Stimulated activated naive B cell treated with anti-CD40 and anti-IgM and Interleukin-4, amounts not matched to agents 10 μg/mL and 1 μg/mL and 100 μg/mL, for 72 hours (primary cell): Measurements from ENCODE around the gene UVSSA.

Experiments
- ATAC-seq, 2 donors: fragments of 150-1000 bp; cut with Tn5 transposase; replicated peaks; 2 replicates each; pipeline ENCODE4 v1.10.0; 2021; ENCODE audit warnings: moderate library complexity in 1 of 2
- DNase-seq: peaks from one replicate; pipeline ENCODE4 v3.0.0; 2021
- H3K27ac Mint-ChIP-seq: one replicate; pipeline ENCODE4 v1.8.0; 2022; ENCODE audit warnings: mild to moderate bottlenecking, mixed read lengths
- H3K27me3 Mint-ChIP-seq, 2 donors: one replicate each; pipeline ENCODE4 v1.8.0; 2022; ENCODE audit warnings: mixed read lengths in 2 of 2
- H3K36me3 Mint-ChIP-seq, 2 donors: one replicate each; pipeline ENCODE4 v1.8.0; 2022; ENCODE audit warnings: mixed read lengths in 2 of 2, mild to moderate bottlenecking in 1 of 2
- H3K4me1 Mint-ChIP-seq, 2 donors: one replicate each; pipeline ENCODE4 v1.8.0; 2022; ENCODE audit warnings: mixed read lengths in 2 of 2, mild to moderate bottlenecking in 1 of 2
- H3K4me3 Mint-ChIP-seq, 2 donors: one replicate each; pipeline ENCODE4 v1.8.0; 2022; ENCODE audit warnings: mild to moderate bottlenecking in 2 of 2, mixed read lengths in 2 of 2, moderate library complexity in 1 of 2
- H3K9me3 Mint-ChIP-seq, 2 donors: one replicate each; pipeline ENCODE4 v1.8.0; 2022; ENCODE audit warnings: mixed read lengths in 2 of 2, mild to moderate bottlenecking in 1 of 2

Gene UVSSA

GRCh38 chr4:1375761-1376322, 28.8 kb downstream of the UVSSA start:
- Mint-ChIP-seq H3K27ac (no peak overlapping the region), H3K9me3 (no peaks in the 10 kb centered on the region), H3K36me3 (peaks cover 20 to 38% of the 10 kb centered on the region in 2 donors), H3K4me1 (no peaks in the 10 kb centered on the region), H3K4me3 (no peak overlapping the region), H3K27me3 (no peaks in the 10 kb centered on the region)
- no peak for ATAC-seq
- no peak for DNase-seq

- Mint-ChIP-seq H3K9me3 (no peaks in the 10 kb centered on the region), H3K27ac (no peak overlapping the region), H3K27me3 (no peaks in the 10 kb centered on the region), H3K4me3 (no peak overlapping the region), H3K4me1 (no peaks in the 10 kb centered on the region), H3K36me3 (peaks cover 19 to 32% of the 10 kb centered on the region in 2 donors)
- DNase-seq = no peak
- ATAC-seq = no peak
Measured at GRCh38 chr4:1376391-1376840, 29.4 kb downstream of the UVSSA start.

- Mint-ChIP-seq H3K4me3 (no peak overlapping the region), H3K27ac (no peak overlapping the region), H3K36me3 (peaks cover 21 to 28% of the 10 kb centered on the region in 2 donors), H3K9me3 (no peaks in the 10 kb centered on the region), H3K4me1 (no peaks in the 10 kb centered on the region), H3K27me3 (no peaks in the 10 kb centered on the region)
- no peak for ATAC-seq
- no peak for DNase-seq
Measured at GRCh38 chr4:1376841-1377605, 30.0 kb downstream of the UVSSA start.

GRCh38 chr4:1377606-1378261, 30.7 kb downstream of the UVSSA start:
- H3K4me3 Mint-ChIP-seq = no peak overlapping the region
- no peak for ATAC-seq
- H3K27me3 Mint-ChIP-seq = no peaks in the 10 kb centered on the region
- no peaks in the 10 kb centered on the region for H3K9me3 Mint-ChIP-seq
- H3K36me3 Mint-ChIP-seq = peaks cover 14 to 21% of the 10 kb centered on the region in 2 donors
- H3K27ac Mint-ChIP-seq = no peak overlapping the region
- no peaks in the 10 kb centered on the region for H3K4me1 Mint-ChIP-seq
- DNase-seq = no peak

GRCh38 chr4:1378559-1379231, 31.7 kb downstream of the UVSSA start:
- no peaks in the 10 kb centered on the region for H3K9me3 Mint-ChIP-seq
- H3K27me3 Mint-ChIP-seq = no peaks in the 10 kb centered on the region
- DNase-seq (no peak), ATAC-seq (no peak)
- no peaks in the 10 kb centered on the region for H3K4me1 Mint-ChIP-seq
- no peak overlapping the region for H3K4me3 Mint-ChIP-seq
- H3K27ac Mint-ChIP-seq = no peak overlapping the region
- H3K36me3 Mint-ChIP-seq = peaks cover 11% of the 10 kb centered on the region in 2 donors

GRCh38 chr4:1379351-1379781, 32.4 kb downstream of the UVSSA start:
- Mint-ChIP-seq H3K27ac (no peak overlapping the region), H3K36me3 (peaks cover 6 to 10% of the 10 kb centered on the region in 2 donors), H3K4me3 (no peak overlapping the region), H3K9me3 (no peaks in the 10 kb centered on the region), H3K27me3 (no peaks in the 10 kb centered on the region), H3K4me1 (no peaks in the 10 kb centered on the region)
- ATAC-seq = no peak
- no peak for DNase-seq

GRCh38 chr4:1379801-1380331, 32.9 kb downstream of the UVSSA start:
- DNase-seq = no peak
- Mint-ChIP-seq H3K4me3 (no peak overlapping the region), H3K36me3 (peaks cover 6 to 12% of the 10 kb centered on the region in 2 donors), H3K27me3 (no peaks in the 10 kb centered on the region), H3K4me1 (no peaks in the 10 kb centered on the region), H3K27ac (no peak overlapping the region), H3K9me3 (no peaks in the 10 kb centered on the region)
- no peak for ATAC-seq

- Mint-ChIP-seq H3K27ac (no peak overlapping the region), H3K9me3 (no peaks in the 10 kb centered on the region), H3K4me3 (no peak overlapping the region), H3K27me3 (no peaks in the 10 kb centered on the region), H3K4me1 (no peaks in the 10 kb centered on the region), H3K36me3 (peaks cover 6 to 7% of the 10 kb centered on the region in 2 donors)
- no peak for DNase-seq
- no peak for ATAC-seq
Measured at GRCh38 chr4:1380368-1381151, 33.6 kb downstream of the UVSSA start.

GRCh38 chr4:1381181-1381621, 34.2 kb downstream of the UVSSA start:
- Mint-ChIP-seq H3K9me3 (no peaks in the 10 kb centered on the region), H3K27me3 (no peaks in the 10 kb centered on the region), H3K4me3 (no peak overlapping the region), H3K4me1 (no peaks in the 10 kb centered on the region), H3K27ac (no peak overlapping the region), H3K36me3 (peaks cover 7 to 9% of the 10 kb centered on the region in 2 donors)
- ATAC-seq (no peak), DNase-seq (no peak)

- Mint-ChIP-seq H3K36me3 (peaks cover 14 to 15% of the 10 kb centered on the region in 2 donors), H3K4me1 (no peaks in the 10 kb centered on the region), H3K27me3 (no peaks in the 10 kb centered on the region), H3K4me3 (no peak overlapping the region), H3K9me3 (no peaks in the 10 kb centered on the region), H3K27ac (peak overlapping the region; percentile 9)
- DNase-seq (no peak), ATAC-seq (no peak)
Measured at GRCh38 chr4:1381944-1382541, 35.0 kb downstream of the UVSSA start.

GRCh38 chr4:1382776-1383727, 36.0 kb downstream of the UVSSA start:
- Mint-ChIP-seq H3K36me3 (peaks cover 21 to 22% of the 10 kb centered on the region in 2 donors), H3K27ac (no peak overlapping the region), H3K27me3 (no peaks in the 10 kb centered on the region), H3K4me3 (no peak overlapping the region), H3K9me3 (peaks cover 0 to 2% of the 10 kb centered on the region in 2 donors), H3K4me1 (no peaks in the 10 kb centered on the region)
- DNase-seq (no peak), ATAC-seq (no peak)

GRCh38 chr4:1383728-1384591, 37.0 kb downstream of the UVSSA start:
- no peak overlapping the region for H3K27ac Mint-ChIP-seq
- no peak overlapping the region for H3K4me3 Mint-ChIP-seq
- H3K27me3 Mint-ChIP-seq = no peaks in the 10 kb centered on the region
- DNase-seq = no peak
- no peak for ATAC-seq
- no peaks in the 10 kb centered on the region for H3K4me1 Mint-ChIP-seq
- H3K36me3 Mint-ChIP-seq = peaks cover 29 to 31% of the 10 kb centered on the region in 2 donors
- H3K9me3 Mint-ChIP-seq = peaks cover 7 to 8% of the 10 kb centered on the region in 2 donors
